Activated CD8-positive, alpha-beta memory T cell treated with anti-CD3 and anti-CD28 coated beads, Interleukin-2, amount 10 ng/mL, durations not matched to agents 7 days and 5 days (primary cell): Measurements from ENCODE around the gene FOXN3. TPM values are rescaled to one million over a fixed set of nuclear protein-coding genes. Genes with fewer than 3 reads are reported as not detected.

Source experiments
- ATAC-seq: fragments of 150-1000 bp; cut with Tn5 transposase; one replicate; pipeline ENCODE4 v1.10.0; 2021; ENCODE audit warnings: moderate library complexity
- CTCF ChIA-PET: fragments of 350-600 bp; sonication (Branson Sonifier 250); formaldehyde crosslinking; loops from one replicate; lab custom pipeline; 2021; ENCODE audit warnings: antibody characterized with exemption; lab: Charles Lee
- DNase-seq: peaks from one replicate; pipeline ENCODE4 v3.0.0-alpha.2; 2020
- H3K27ac Mint-ChIP-seq: one replicate; pipeline ENCODE4 v1.8.0; 2021; ENCODE audit warnings: mild to moderate bottlenecking, mixed read lengths
- H3K27me3 Mint-ChIP-seq: one replicate; pipeline ENCODE4 v1.8.0; 2021; ENCODE audit warnings: mixed read lengths
- H3K36me3 Mint-ChIP-seq: one replicate; pipeline ENCODE4 v1.8.0; 2021; ENCODE audit warnings: mild to moderate bottlenecking, mixed read lengths
- H3K4me1 Mint-ChIP-seq: one replicate; pipeline ENCODE4 v1.8.0; 2021; ENCODE audit warnings: mixed read lengths
- H3K4me3 Mint-ChIP-seq: one replicate; pipeline ENCODE4 v1.8.0; 2021; ENCODE audit warnings: mild to moderate bottlenecking, moderate library complexity, mixed read lengths
- H3K9me3 Mint-ChIP-seq: one replicate; pipeline ENCODE4 v1.8.0; 2022; ENCODE audit warnings: low read depth, mixed read lengths
- total RNA-seq, 2 experiments: library from RNA; stranded (reverse); gene quantifications; one replicate each; pipeline ENCODE4 v1.2.3, GENCODE V29; 2021

The FOXN3 gene
- total RNA-seq, 2 experiments from 2014 or later: 85.6 to 103 TPM

GRCh38 chr14:89382901-89383845, 33.9 kb downstream of the FOXN3 start:
- peaks cover 38% of the 10 kb centered on the region for H3K36me3 Mint-ChIP-seq

GRCh38 chr14:89382487-89382886, 34.5 kb downstream of the FOXN3 start:
- no peak overlapping the region for H3K4me3 Mint-ChIP-seq
- H3K4me1 Mint-ChIP-seq: peaks cover 16% of the 10 kb centered on the region
- DNase-seq (no peak), ATAC-seq (no peak)
- H3K27ac Mint-ChIP-seq: no peak overlapping the region
- H3K27me3 Mint-ChIP-seq: no peaks in the 10 kb centered on the region
- H3K36me3 Mint-ChIP-seq: peaks cover 43% of the 10 kb centered on the region
- CTCF ChIA-PET: no interaction called here
- peaks cover 9% of the 10 kb centered on the region for H3K9me3 Mint-ChIP-seq

More at GRCh38 chr14:89382901-89383845, 33.9 kb downstream of the FOXN3 start:
- Mint-ChIP-seq H3K9me3 (peaks cover 9% of the 10 kb centered on the region), H3K4me1 (peaks cover 12% of the 10 kb centered on the region), H3K27me3 (no peaks in the 10 kb centered on the region), H3K4me3 (no peak overlapping the region), H3K27ac (no peak overlapping the region)
- ATAC-seq (no peak), DNase-seq (no peak)
- CTCF ChIA-PET: no interaction called here

- H3K9me3 Mint-ChIP-seq: peaks cover 9% of the 10 kb centered on the region
These were observed 36.9 kb downstream of the FOXN3 start for GRCh38 chr14:89379891-89380820.

GRCh38 chr14:89379006-89379405, 38.0 kb downstream of the FOXN3 start:
- Mint-ChIP-seq H3K4me3 (no peak overlapping the region), H3K27me3 (no peaks in the 10 kb centered on the region), H3K9me3 (peaks cover 12% of the 10 kb centered on the region), H3K27ac (no peak overlapping the region), H3K36me3 (peaks cover 46% of the 10 kb centered on the region), H3K4me1 (peaks cover 13% of the 10 kb centered on the region)
- ATAC-seq (no peak), DNase-seq (no peak)
- CTCF ChIA-PET: no interaction called here

More at GRCh38 chr14:89379891-89380820, 36.9 kb downstream of the FOXN3 start:
- peaks cover 15% of the 10 kb centered on the region for H3K4me1 Mint-ChIP-seq
- H3K4me3 Mint-ChIP-seq: no peak overlapping the region
- H3K27ac Mint-ChIP-seq: no peak overlapping the region
- peaks cover 46% of the 10 kb centered on the region for H3K36me3 Mint-ChIP-seq
- no peak for ATAC-seq
- no peak for DNase-seq
- CTCF ChIA-PET: no interaction called here
- H3K27me3 Mint-ChIP-seq: no peaks in the 10 kb centered on the region

- ATAC-seq: peak; percentile 27
- CTCF ChIA-PET: no interaction called here
- H3K27me3 Mint-ChIP-seq: no peaks in the 10 kb centered on the region
- peaks cover 46% of the 10 kb centered on the region for H3K36me3 Mint-ChIP-seq
- peaks cover 12% of the 10 kb centered on the region for H3K9me3 Mint-ChIP-seq
- peaks cover 18% of the 10 kb centered on the region for H3K4me1 Mint-ChIP-seq
- H3K4me3 Mint-ChIP-seq: no peak overlapping the region
- H3K27ac Mint-ChIP-seq: no peak overlapping the region
- DNase-seq: no peak
These were observed 38.9 kb downstream of the FOXN3 start for GRCh38 chr14:89378119-89378518.

GRCh38 chr14:89377544-89377943, 39.5 kb downstream of the FOXN3 start:
- peaks cover 12% of the 10 kb centered on the region for H3K9me3 Mint-ChIP-seq
- peaks cover 22% of the 10 kb centered on the region for H3K4me1 Mint-ChIP-seq
- no peak for DNase-seq
- H3K4me3 Mint-ChIP-seq: no peak overlapping the region
- no peak overlapping the region for H3K27ac Mint-ChIP-seq
- CTCF ChIA-PET: no interaction called here
- ATAC-seq: no peak
- H3K27me3 Mint-ChIP-seq: no peaks in the 10 kb centered on the region
- peaks cover 45% of the 10 kb centered on the region for H3K36me3 Mint-ChIP-seq

GRCh38 chr14:89374908-89375307, 42.1 kb downstream of the FOXN3 start:
- Mint-ChIP-seq H3K4me3 (no peak overlapping the region), H3K27me3 (no peaks in the 10 kb centered on the region), H3K27ac (no peak overlapping the region), H3K9me3 (peaks cover 3% of the 10 kb centered on the region), H3K4me1 (peaks cover 35% of the 10 kb centered on the region), H3K36me3 (peaks cover 37% of the 10 kb centered on the region)
- CTCF ChIA-PET: no interaction called here
- ATAC-seq (no peak), DNase-seq (no peak)

- Mint-ChIP-seq H3K27me3 (no peaks in the 10 kb centered on the region), H3K4me1 (peaks cover 38% of the 10 kb centered on the region), H3K9me3 (peaks cover 2% of the 10 kb centered on the region), H3K27ac (no peak overlapping the region), H3K4me3 (no peak overlapping the region), H3K36me3 (peaks cover 37% of the 10 kb centered on the region)
- ATAC-seq: no peak
- CTCF ChIA-PET: interaction anchor here (0.9 to 1.3 kb wide), 2 partner anchors 8 to 345 kb away, joined by 3 read pairs; no protein-coding TSS in a partner anchor
- no peak for DNase-seq
These were observed 43.8 kb downstream of the FOXN3 start for GRCh38 chr14:89373185-89373584.

GRCh38 chr14:89372512-89372883, 44.5 kb downstream of the FOXN3 start:
- ATAC-seq: no peak
- H3K9me3 Mint-ChIP-seq: peaks cover 2% of the 10 kb centered on the region
- H3K27me3 Mint-ChIP-seq: no peaks in the 10 kb centered on the region
- peak overlapping the region; percentile 29 for H3K27ac Mint-ChIP-seq
- H3K4me1 Mint-ChIP-seq: peaks cover 34% of the 10 kb centered on the region
- CTCF ChIA-PET: interaction anchor here (0.9 to 1.3 kb wide), 2 partner anchors 7 to 345 kb away, joined by 3 read pairs; no protein-coding TSS in a partner anchor
- DNase-seq: no peak
- H3K36me3 Mint-ChIP-seq: peaks cover 33% of the 10 kb centered on the region
- no peak overlapping the region for H3K4me3 Mint-ChIP-seq

- Mint-ChIP-seq H3K4me1 (peaks cover 37% of the 10 kb centered on the region), H3K27me3 (no peaks in the 10 kb centered on the region), H3K27ac (no peak overlapping the region), H3K36me3 (peaks cover 29% of the 10 kb centered on the region), H3K9me3 (peaks cover 2% of the 10 kb centered on the region), H3K4me3 (no peak overlapping the region)
- no peak for DNase-seq
- no peak for ATAC-seq
- CTCF ChIA-PET: interaction anchor here (0.9 kb wide), 1 partner anchor 344 kb away, joined by 3 read pairs; no protein-coding TSS in a partner anchor
These were observed 45.2 kb downstream of the FOXN3 start for GRCh38 chr14:89371585-89372511.

- Mint-ChIP-seq H3K4me1 (peaks cover 43% of the 10 kb centered on the region), H3K4me3 (no peak overlapping the region), H3K27ac (no peak overlapping the region), H3K27me3 (no peaks in the 10 kb centered on the region), H3K36me3 (peaks cover 29% of the 10 kb centered on the region), H3K9me3 (peaks cover 2% of the 10 kb centered on the region)
- ATAC-seq: no peak
- DNase-seq: no peak
- CTCF ChIA-PET: no interaction called here
These were observed 46.3 kb downstream of the FOXN3 start for GRCh38 chr14:89370781-89371180.

- ATAC-seq: no peak
- H3K4me3 Mint-ChIP-seq: no peak overlapping the region
- H3K27ac Mint-ChIP-seq: peak overlapping the region; percentile 24
- CTCF ChIA-PET: no interaction called here
- peaks cover 45% of the 10 kb centered on the region for H3K4me1 Mint-ChIP-seq
- H3K9me3 Mint-ChIP-seq: peaks cover 2% of the 10 kb centered on the region
- H3K36me3 Mint-ChIP-seq: peaks cover 29% of the 10 kb centered on the region
- H3K27me3 Mint-ChIP-seq: no peaks in the 10 kb centered on the region
- no peak for DNase-seq
These were observed 46.7 kb downstream of the FOXN3 start for GRCh38 chr14:89370381-89370780.
